HFFc6 (cell line): ENCODE data around the gene MARVELD1. TPM values are rescaled to one million over a fixed set of nuclear protein-coding genes. Genes with fewer than 3 reads are reported as not detected.
A peak's percentile ranks its signal among the peaks of the same experiment; 100 is the strongest.

ENCODE experiments used
- DNase-seq: peaks from one replicate; pipeline ENCODE4 v3.0.0-alpha.2; 2018
- H3K27ac Mint-ChIP-seq: 2 replicates; pipeline ENCODE4 v1.8.0; 2020; ENCODE audit warnings: mild to moderate bottlenecking, mixed read lengths
- H3K27me3 Mint-ChIP-seq: 2 replicates; pipeline ENCODE4 v1.8.0; 2021; ENCODE audit warnings: mild to moderate bottlenecking, moderate library complexity, mixed read lengths; ENCODE audit not compliant: insufficient read depth
- H3K36me3 Mint-ChIP-seq: 2 replicates; pipeline ENCODE4 v1.8.0; 2021; ENCODE audit warnings: low read depth, mixed read lengths
- H3K4me1 Mint-ChIP-seq: 2 replicates; pipeline ENCODE4 v1.8.0; 2020; ENCODE audit warnings: low read depth, mixed read lengths
- H3K4me3 Mint-ChIP-seq: 2 replicates; pipeline ENCODE4 v1.8.0; 2020; ENCODE audit warnings: mild to moderate bottlenecking, moderate library complexity, mixed read lengths
- H3K9me3 Mint-ChIP-seq: 2 replicates; pipeline ENCODE4 v1.8.0; 2020; ENCODE audit warnings: mild to moderate bottlenecking, mixed read lengths
- total RNA-seq, 6 experiments: library from RNA; stranded (reverse); fragmentation: NEBNext Ultra II Directional; extraction: Animal tissue kit (Norgen Biotek cat#: 25700); gene quantifications; 2 replicates in 1 of 6; 3 replicates in 5 of 6; pipeline ENCODE4 v1.2.3, GENCODE V29; 2021
- TF ChIP-seq, protein P1 (sequence below): fragments of 200-600 bp; sonication (generic); IDR thresholded peaks from 2 replicates; pipeline ENCODE4 v1.5.0; 2021; ENCODE audit warnings: antibody characterized with exemption, mild to moderate bottlenecking

MARVELD1 gene
- total RNA-seq, 6 experiments from 2014 or later: 76.7 to 94.7 (median 80.9) TPM

GRCh38 chr10:97708167-97708566 lies 5.4 kb upstream of the MARVELD1 start:
- Mint-ChIP-seq H3K27me3 (peaks cover 2% of the 10 kb centered on the region; the same call in 1 of the 2 replicates), H3K27ac (no peak overlapping the region), H3K36me3 (no peaks in the 10 kb centered on the region), H3K4me3 (no peak overlapping the region), H3K4me1 (peaks cover 50% of the 10 kb centered on the region), H3K9me3 (no peaks in the 10 kb centered on the region)
- DNase-seq: no peak
- TF ChIP-seq, protein P1, sequence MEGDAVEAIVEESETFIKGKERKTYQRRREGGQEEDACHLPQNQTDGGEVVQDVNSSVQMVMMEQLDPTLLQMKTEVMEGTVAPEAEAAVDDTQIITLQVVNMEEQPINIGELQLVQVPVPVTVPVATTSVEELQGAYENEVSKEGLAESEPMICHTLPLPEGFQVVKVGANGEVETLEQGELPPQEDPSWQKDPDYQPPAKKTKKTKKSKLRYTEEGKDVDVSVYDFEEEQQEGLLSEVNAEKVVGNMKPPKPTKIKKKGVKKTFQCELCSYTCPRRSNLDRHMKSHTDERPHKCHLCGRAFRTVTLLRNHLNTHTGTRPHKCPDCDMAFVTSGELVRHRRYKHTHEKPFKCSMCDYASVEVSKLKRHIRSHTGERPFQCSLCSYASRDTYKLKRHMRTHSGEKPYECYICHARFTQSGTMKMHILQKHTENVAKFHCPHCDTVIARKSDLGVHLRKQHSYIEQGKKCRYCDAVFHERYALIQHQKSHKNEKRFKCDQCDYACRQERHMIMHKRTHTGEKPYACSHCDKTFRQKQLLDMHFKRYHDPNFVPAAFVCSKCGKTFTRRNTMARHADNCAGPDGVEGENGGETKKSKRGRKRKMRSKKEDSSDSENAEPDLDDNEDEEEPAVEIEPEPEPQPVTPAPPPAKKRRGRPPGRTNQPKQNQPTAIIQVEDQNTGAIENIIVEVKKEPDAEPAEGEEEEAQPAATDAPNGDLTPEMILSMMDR: no peak

DNA sequence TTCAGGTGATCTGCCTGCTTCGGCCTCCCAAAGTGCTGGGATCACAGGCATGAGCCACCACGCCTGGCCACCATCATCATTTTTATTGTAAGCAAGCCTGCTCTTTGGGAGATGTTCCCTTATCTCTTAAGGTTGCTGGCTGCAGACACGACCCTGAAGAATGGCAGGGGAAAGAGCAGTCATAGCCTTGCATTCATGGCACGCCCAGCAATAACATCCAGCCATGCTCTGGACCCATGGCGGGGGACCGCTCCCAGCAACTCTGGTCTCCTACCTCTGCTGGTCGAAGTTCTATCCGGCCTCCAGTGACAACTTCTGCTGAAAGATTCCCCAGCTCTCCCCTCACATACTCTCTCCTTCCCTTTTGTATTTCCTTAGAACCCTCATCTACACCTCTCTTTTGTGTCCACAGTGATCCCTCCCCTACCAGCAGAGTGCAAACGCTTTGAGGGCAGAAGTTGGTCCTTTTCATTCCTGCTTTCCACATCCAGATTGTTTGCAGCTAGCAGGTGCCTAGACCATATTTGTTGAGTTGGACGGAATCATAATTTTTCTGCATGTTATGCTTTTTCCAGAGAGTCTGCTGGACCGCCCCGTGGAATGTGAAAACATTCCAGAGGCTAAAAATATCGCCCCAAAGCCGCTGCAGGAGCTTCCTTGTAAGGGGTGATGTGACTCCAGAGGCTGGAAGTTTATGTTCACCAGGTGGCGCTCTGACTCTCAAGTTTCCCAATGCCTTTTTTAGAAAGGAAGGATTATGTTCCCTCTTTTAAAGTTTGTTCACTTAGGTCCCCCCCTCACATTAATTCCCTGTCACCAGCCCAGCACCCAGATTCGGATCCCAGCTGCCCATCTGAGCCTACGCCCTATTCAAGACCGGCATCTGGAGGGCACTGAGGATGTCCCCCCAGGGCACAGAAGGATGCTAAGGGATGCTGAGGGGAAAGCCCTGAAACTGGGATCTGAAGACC lies 4.3 kb upstream of the MARVELD1 start:
- no peaks in the 10 kb centered on the region for H3K9me3 Mint-ChIP-seq
- DNase-seq: peak; percentile 78
- no peaks in the 10 kb centered on the region for H3K36me3 Mint-ChIP-seq
- peaks cover 2% of the 10 kb centered on the region for H3K27me3 Mint-ChIP-seq
- peak overlapping the region; percentile 51 for H3K4me3 Mint-ChIP-seq
- TF ChIP-seq, protein P1: peak; percentile 85
- H3K4me1 Mint-ChIP-seq: peaks cover 50% of the 10 kb centered on the region
- peak overlapping the region; percentile 50 for H3K27ac Mint-ChIP-seq

GRCh38 chr10:97711640-97712572 lies 1.6 kb upstream of the MARVELD1 start:
- H3K4me1 Mint-ChIP-seq: peaks cover 61% of the 10 kb centered on the region
- H3K36me3 Mint-ChIP-seq: peaks cover 15% of the 10 kb centered on the region
- H3K27ac Mint-ChIP-seq: peak overlapping the region; percentile 56

GRCh38 chr10:97713826-97714400 lies 383 bp downstream of the MARVELD1 start:
- peak; percentile 75 for DNase-seq
- Mint-ChIP-seq H3K9me3 (no peaks in the 10 kb centered on the region), H3K27me3 (peaks cover 2% of the 10 kb centered on the region), H3K27ac (peak overlapping the region; percentile 97), H3K36me3 (peaks cover 32% of the 10 kb centered on the region), H3K4me3 (peak overlapping the region; percentile 96), H3K4me1 (peaks cover 69% of the 10 kb centered on the region)
- TF ChIP-seq, protein P1: peak; percentile 62

More at GRCh38 chr10:97711640-97712572, 1.6 kb upstream of the MARVELD1 start:
- Mint-ChIP-seq H3K4me3 (peak overlapping the region; percentile 9; the same call in 1 of the 2 replicates), H3K27me3 (peaks cover 2% of the 10 kb centered on the region), H3K9me3 (no peaks in the 10 kb centered on the region)
- TF ChIP-seq, protein P1: no peak
- no peak for DNase-seq
